Upper lobe of right lung (tissue), 1 donor: ENCODE results near the gene LRRN4CL. TPM values are rescaled to one million over a fixed set of nuclear protein-coding genes. Genes with fewer than 3 reads are reported as not detected.

Experiments
- ATAC-seq: fragments of 200-7000 bp; cut with Tn5 transposase; one replicate; pipeline ENCODE4 v1.9.1; 2020; ENCODE audit warnings: mild to moderate bottlenecking, moderate library complexity
- DNase-seq: peaks from one replicate; pipeline ENCODE4 v3.0.0-alpha.2; 2020
- H3K27ac ChIP-seq: fragments of 200-600 bp; one replicate; pipeline ENCODE4 v1.8.0; 2022
- H3K27me3 ChIP-seq: fragments of 200-600 bp; one replicate; pipeline ENCODE4 v1.8.0; 2022; ENCODE audit warnings: mild to moderate bottlenecking
- H3K36me3 ChIP-seq: fragments of 200-600 bp; one replicate; pipeline ENCODE4 v1.8.0; 2022
- H3K4me1 ChIP-seq: fragments of 200-600 bp; one replicate; pipeline ENCODE4 v1.8.0; 2022
- H3K4me3 ChIP-seq: fragments of 200-600 bp; one replicate; pipeline ENCODE4 v1.8.0; 2022; ENCODE audit warnings: mild to moderate bottlenecking
- H3K9me3 ChIP-seq: fragments of 200-600 bp; one replicate; pipeline ENCODE4 v1.8.0; 2022
- CTCF ChIP-seq: fragments of 200-600 bp; IDR thresholded peaks from one replicate; pipeline ENCODE4 v1.8.0; 2022; ENCODE audit warnings: antibody characterized with exemption
- intact Hi-C: fragments of 100-400 bp; cut with DNase I; formaldehyde crosslinking; loops from one replicate; pipeline ENCODE4 v1.11.0; 2022
- total RNA-seq: library from RNA; stranded (reverse); fragmentation: NEBNext Ultra II Directional; extraction: Animal tissue kit (Norgen Biotek cat#: 25700); gene quantifications from one replicate; pipeline ENCODE4 v1.2.1, GENCODE V29; 2021
- donor health status: DM: no; HTN: yes; CAD: no; lungs with severe emphysema.

Gene LRRN4CL
- total RNA-seq, 1 donor from 2014 or later = 2.0 TPM

GRCh38 chr11:62727165-62727871 lies 38.0 kb upstream of the LRRN4CL start, which contains the start of gene HNRNPUL2:
Gene HNRNPUL2, minus strand, starts transcription at chr11:62727457. Its CDS starts 301 bp downstream, at chr11:62727156.
- peak within 1 kb of the TSS; percentile 77 for H3K4me3 ChIP-seq
- no peaks in the 10 kb centered on the region for H3K27me3 ChIP-seq
- intact Hi-C loops = no loop called here
- no peaks in the 10 kb centered on the region for H3K9me3 ChIP-seq
- H3K4me1 ChIP-seq = peaks cover 39% of the 10 kb centered on the region
- ATAC-seq = peak; percentile 93
- peak; percentile 99 for DNase-seq
- H3K27ac ChIP-seq = peak within 1 kb of the TSS; percentile 95
- no peak for TF ChIP-seq CTCF
- peaks cover 32% of the 10 kb centered on the region for H3K36me3 ChIP-seq

- H3K27me3 ChIP-seq = no peaks in the 10 kb centered on the region
- intact Hi-C loops = no loop called here
- H3K36me3 ChIP-seq = peaks cover 37% of the 10 kb centered on the region
- DNase-seq (no peak), ATAC-seq (no peak)
- H3K4me3 ChIP-seq = peak overlapping the region; percentile 77
- peak overlapping the region; percentile 95 for H3K27ac ChIP-seq
- no peak for TF ChIP-seq CTCF
- H3K9me3 ChIP-seq = no peaks in the 10 kb centered on the region
- H3K4me1 ChIP-seq = peaks cover 44% of the 10 kb centered on the region
Measured at GRCh38 chr11:62726915-62727164, 37.5 kb upstream of the LRRN4CL start.

- DNase-seq (no peak), ATAC-seq (no peak)
- H3K9me3 ChIP-seq = no peaks in the 10 kb centered on the region
- no peak for TF ChIP-seq CTCF
- H3K27me3 ChIP-seq = no peaks in the 10 kb centered on the region
- peak overlapping the region; percentile 95 for H3K27ac ChIP-seq
- intact Hi-C loops = no loop called here
- H3K36me3 ChIP-seq = peaks cover 39% of the 10 kb centered on the region
- peaks cover 45% of the 10 kb centered on the region for H3K4me1 ChIP-seq
- H3K4me3 ChIP-seq = peak overlapping the region; percentile 77
Measured at GRCh38 chr11:62726156-62726914, 37.0 kb upstream of the LRRN4CL start.

- H3K27me3 ChIP-seq = no peaks in the 10 kb centered on the region
- ATAC-seq = no peak
- no peak for DNase-seq
- intact Hi-C loops = no loop called here
- H3K9me3 ChIP-seq = no peaks in the 10 kb centered on the region
- peaks cover 40% of the 10 kb centered on the region for H3K36me3 ChIP-seq
- H3K4me3 ChIP-seq = peak overlapping the region; percentile 77
- peak overlapping the region; percentile 95 for H3K27ac ChIP-seq
- no peak for TF ChIP-seq CTCF
- H3K4me1 ChIP-seq = peaks cover 38% of the 10 kb centered on the region
Measured at GRCh38 chr11:62725646-62726045, 36.3 kb upstream of the LRRN4CL start.

GRCh38 chr11:62724171-62724570 lies 34.8 kb upstream of the LRRN4CL start:
- ATAC-seq = no peak
- DNase-seq = no peak
- H3K27me3 ChIP-seq = no peaks in the 10 kb centered on the region
- no peaks in the 10 kb centered on the region for H3K9me3 ChIP-seq
- peaks cover 25% of the 10 kb centered on the region for H3K4me1 ChIP-seq
- H3K4me3 ChIP-seq = peak overlapping the region; percentile 77
- peaks cover 55% of the 10 kb centered on the region for H3K36me3 ChIP-seq
- TF ChIP-seq CTCF = no peak
- intact Hi-C loops = no loop called here
- H3K27ac ChIP-seq = peak overlapping the region; percentile 95
